Hematopoietic multipotent progenitor cell treated with erythropoietin and hydrocortisone succinate and interleukin-3 and kit ligand, for 4 days (in vitro differentiated cells): Measurements from ENCODE around the gene STRA8.

Source experiments
- DNase-seq: peaks from one replicate; pipeline ENCODE4 v3.0.0-alpha.2; 2015

Gene STRA8, protein sequence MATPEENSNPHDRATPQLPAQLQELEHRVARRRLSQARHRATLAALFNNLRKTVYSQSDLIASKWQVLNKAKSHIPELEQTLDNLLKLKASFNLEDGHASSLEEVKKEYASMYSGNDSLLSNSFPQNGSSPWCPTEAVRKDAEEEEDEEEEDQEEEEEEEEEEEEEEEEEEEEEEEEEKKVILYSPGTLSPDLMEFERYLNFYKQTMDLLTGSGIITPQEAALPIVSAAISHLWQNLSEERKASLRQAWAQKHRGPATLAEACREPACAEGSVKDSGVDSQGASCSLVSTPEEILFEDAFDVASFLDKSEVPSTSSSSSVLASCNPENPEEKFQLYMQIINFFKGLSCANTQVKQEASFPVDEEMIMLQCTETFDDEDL

DNA sequence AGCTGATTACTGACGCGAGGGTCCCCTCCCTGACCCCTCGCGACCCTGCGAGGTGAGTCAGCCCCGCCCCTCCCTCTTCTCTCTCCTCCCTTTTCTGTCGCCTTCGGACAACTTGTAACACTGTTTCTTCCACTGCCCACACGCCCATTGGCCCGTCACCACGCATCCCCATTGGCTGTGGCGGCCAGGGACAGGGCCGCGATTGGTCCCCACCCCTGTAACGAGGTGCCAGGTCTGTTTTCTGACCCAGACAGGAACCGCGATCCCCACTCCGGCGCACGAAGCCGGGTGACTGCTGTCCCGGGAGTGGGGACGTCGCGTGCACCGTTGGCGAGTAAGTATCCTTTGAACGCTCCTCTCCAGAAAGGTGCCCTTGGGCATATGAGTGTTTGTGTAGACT lies at the start of gene STRA8:
Gene STRA8 (plus strand): TSS at position 269 of the 400 bp plus-strand sequence. CDS start 6,687 bp downstream, outside the sequence.
- no peak for DNase-seq

DNA sequence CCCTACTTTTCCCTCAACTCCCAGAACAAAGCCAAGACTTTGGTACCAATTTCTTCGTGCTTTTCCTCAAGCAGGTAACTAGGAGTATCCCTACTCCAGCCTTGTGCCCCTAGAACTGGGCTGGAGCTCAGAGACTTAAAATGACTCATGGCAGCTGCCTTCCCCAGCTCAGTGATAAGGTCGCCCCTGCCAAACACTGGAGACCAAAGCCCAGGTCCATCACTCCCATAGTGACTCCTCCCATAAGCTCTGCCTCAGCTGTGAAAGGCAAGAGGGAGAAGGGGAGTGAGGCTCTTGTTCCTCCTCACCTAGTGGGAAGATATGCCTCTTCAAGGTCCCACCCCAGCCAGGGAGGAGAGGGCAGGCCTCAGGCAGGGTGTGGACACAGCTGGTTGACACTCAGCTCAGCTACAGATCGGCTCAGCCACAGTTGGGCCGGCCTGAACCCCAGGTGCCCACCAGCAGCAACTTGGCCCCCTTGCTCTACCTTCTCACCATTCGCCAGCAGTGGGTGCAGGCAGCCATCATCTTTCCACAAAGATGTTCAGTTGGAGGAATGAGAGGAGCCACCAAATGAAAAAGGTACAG lies 49.3 kb upstream of the STRA8 start:
- no peak for DNase-seq

GRCh38 chr7:135185471-135186260 lies 48.0 kb upstream of the STRA8 start:
- DNase-seq = no peak

- DNase-seq = no peak
Observed at GRCh38 chr7:135186261-135186540, 47.4 kb upstream of the STRA8 start.

DNA sequence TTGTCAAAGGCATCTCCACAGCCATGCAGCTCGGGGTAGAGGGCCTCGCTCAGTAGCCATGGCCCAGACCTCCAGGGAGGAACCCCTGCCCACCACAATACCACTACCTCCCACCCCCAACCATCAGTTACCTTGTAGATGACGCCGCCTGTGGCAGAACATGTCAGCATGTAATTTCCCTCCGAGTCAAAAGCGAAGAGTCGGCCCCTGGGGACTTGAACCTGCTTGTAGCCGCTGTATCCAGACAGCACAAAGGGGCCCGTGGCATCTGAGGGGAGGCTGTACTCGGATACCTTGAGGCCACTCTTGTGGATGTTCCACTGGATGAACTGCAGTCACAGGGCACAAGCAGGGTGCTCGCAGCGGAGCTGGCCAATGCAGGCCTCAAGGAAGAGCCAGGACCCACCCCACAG lies 46.8 kb upstream of the STRA8 start:
- no peak for DNase-seq

GRCh38 chr7:135188298-135188984 lies 45.2 kb upstream of the STRA8 start:
- DNase-seq = no peak

DNA sequence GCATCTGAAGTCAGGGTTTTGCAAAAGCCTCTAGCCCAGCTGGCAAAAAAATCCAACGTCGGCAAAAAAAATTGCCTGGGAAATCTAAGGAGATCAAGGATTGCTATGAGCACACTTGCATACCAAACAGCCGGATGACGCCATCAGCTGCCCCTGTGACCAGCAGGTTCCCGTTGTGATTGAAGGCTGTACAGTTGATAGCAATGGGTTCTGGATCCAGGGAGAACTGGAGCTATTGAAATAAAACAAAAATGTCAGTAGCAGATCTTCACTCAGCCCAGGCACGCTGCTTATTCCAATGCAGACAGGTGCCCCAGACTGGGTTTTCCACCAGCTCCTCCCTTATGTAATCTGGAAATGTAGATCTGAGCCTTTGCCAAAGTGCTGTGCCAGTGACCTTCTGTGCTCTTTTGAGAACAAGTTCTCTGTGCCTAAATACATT lies 44.4 kb upstream of the STRA8 start:
- no peak for DNase-seq

- no peak for DNase-seq
Observed at GRCh38 chr7:135189961-135190360, 43.7 kb upstream of the STRA8 start.

DNA sequence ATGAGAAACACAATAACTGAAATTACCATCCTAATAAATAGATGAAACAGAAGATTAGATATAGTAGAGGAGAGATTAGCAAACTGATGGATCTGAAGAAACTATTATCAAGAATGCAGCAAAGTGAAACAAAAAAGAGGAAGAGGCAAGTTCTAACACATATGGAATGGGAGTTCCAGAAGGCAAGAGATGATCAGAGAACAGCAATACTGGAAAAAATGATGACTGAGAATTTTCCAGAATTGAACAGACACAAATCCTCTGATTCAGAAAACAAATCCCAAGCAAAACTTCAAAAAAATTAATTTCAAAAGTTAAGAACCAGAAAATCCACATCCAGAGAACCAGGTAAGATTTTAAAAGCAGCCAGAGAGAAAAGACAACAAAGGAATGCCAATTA lies 42.9 kb upstream of the STRA8 start:
- DNase-seq = no peak

DNA sequence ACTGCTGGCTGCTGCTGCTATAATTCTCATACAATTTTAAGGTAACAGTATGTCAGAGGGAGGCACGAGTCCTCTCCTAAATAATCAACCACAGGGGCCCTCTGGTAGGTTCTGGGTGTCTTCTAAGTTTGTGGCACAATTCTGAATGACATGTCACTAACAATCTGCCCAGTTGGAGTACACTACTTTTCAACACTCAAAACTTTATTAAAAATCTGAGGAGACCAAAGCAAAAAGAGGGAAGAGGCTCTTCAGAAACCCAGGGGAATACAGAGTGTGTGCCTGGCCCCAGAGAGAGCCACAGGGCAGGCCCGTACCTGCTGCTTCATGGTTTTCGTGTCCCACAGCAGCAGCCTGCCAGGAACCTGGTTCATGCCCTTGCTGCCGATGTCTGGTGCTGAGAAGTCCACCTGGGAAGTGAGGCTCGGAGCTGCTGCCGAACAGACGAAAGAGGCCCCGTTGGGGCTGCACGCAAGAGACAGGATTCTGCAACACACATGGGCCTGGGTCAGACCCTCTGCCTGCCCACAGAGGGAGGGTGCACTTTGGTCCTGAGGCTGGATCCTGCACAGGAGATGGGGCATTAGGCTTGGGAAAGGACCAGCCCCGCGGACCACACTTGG lies 40.6 kb upstream of the STRA8 start:
- DNase-seq = no peak

GRCh38 chr7:135193615-135194081 lies 40.0 kb upstream of the STRA8 start:
- no peak for DNase-seq

DNA sequence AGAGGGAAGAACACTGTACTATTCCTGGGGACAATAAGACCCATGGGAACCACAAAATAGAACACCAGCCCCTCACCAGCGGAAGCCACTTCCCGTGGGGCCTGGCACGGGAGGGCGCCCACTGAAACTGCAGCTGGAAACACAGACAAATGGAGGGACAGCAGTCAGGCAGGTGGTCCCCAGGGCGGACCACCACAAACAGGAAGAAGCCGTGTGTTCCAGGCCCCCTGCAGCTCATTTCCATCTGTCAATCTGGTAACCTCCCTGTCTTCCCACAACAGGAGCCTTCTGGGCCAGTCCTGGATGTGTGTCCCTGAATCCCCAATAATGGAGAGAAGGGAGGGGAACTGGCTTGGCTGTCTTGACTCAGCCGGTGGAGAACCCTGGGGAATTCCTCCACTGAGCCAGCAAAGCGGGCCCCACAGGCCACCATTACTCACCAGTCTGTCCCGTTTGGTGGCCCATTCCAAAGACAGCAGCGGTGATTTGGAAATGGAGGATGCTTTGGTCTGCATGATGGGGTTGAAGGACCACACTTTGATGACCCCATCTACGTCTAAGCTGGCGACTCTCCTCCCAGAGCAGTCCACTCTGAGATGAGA lies 39.0 kb upstream of the STRA8 start:
- DNase-seq = no peak

GRCh38 chr7:135195156-135195555 lies 38.5 kb upstream of the STRA8 start:
- DNase-seq = no peak

GRCh38 chr7:135195968-135196629 lies 37.5 kb upstream of the STRA8 start:
- no peak for DNase-seq

- no peak for DNase-seq
Observed at GRCh38 chr7:135197343-135197742, 36.3 kb upstream of the STRA8 start.

GRCh38 chr7:135197906-135198655 lies 35.6 kb upstream of the STRA8 start:
- DNase-seq = no peak

GRCh38 chr7:135199439-135199838 lies 34.2 kb upstream of the STRA8 start:
- DNase-seq = no peak

DNA sequence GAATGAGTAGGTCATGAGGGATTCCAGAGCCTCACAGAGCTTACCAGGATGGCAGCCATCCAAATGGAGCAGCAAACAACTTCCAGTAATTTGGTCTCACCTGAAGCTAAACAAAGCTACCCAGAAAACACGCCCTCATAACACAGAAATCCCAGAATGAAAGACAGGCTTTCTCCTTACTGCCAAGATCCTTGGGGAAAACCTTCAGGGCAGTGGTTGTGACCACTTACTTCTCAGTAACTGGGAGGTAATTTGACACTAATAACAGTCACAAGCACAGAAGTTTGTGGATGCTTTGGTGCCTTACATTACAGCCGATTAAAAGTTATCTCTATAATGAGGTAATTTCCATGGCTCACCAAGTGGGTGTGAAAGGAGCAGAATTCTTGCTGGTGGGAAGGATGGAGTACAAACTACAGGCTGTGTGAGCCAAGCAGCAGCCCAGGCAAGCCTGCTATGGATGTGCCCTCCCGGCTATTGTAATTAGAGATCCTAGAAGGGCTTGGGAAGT lies 32.8 kb upstream of the STRA8 start:
- no peak for DNase-seq

DNA sequence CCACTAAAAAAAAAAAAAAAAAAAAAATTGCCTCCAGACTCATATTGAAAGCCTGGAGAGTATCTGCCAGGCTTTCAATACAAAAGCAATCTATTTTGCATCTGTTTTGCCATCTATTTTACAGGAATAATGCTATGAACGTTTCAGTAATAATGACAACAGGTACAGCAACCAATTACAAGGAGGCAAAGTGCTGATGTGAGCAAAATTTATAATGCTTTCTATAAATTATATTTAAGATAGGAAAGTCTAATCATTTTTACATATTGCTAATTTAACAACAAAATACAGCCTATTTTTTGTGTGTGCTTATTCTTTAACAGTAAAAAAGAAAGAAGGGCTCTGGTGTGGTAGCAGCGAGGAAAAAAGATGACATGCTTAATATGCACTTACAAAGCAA lies 32.3 kb upstream of the STRA8 start:
- no peak for DNase-seq

DNA sequence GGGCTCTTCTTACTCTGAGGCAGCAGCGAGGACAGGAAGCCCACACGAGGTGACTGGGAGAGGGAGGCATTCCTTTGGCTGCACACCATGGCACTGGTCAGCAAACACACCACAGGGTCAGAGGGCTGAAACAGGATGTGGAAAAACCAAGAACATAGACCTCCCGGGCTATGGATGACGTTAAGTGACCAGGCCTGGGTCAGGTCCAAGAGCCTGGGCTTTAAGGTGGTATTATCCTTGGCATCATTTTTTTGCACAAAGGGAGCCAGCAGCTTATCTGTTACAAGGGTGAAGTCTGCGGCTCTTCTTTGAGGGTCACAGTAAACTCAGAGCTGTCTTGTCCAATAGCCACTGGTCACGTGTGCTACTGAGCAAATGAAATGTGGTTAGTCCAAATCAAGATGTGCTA lies 29.3 kb upstream of the STRA8 start:
- DNase-seq = no peak

- DNase-seq = no peak
Observed at GRCh38 chr7:135204876-135205275, 28.8 kb upstream of the STRA8 start.
